Cardiac muscle cell (in vitro differentiated cells and primary cell): ENCODE data around the gene MOBP. TPM values are rescaled to one million over a fixed set of nuclear protein-coding genes. Genes with fewer than 3 reads are reported as not detected.

Experiments used
- DNase-seq, 2 donors: peaks; one replicate each; pipeline versions ENCODE4 v3.0.0 to v3.0.0-alpha.2; 2010 to 2017; ENCODE audit warnings: low read depth in 1 of 2, low spot score in 1 of 2
- H3K27ac ChIP-seq: fragments of 200-600 bp; sonication (generic); 2 replicates; pipeline ENCODE4 v1.5.1; 2016
- H3K27me3 ChIP-seq: fragments of 200-600 bp; sonication (generic); 2 replicates; pipeline ENCODE4 v1.6.0; 2016; ENCODE audit warnings: control low read depth
- H3K36me3 ChIP-seq: fragments of 200-600 bp; sonication (generic); 2 replicates; pipeline ENCODE4 v1.5.1; 2016; ENCODE audit warnings: control low read depth
- H3K4me1 ChIP-seq: fragments of 200-600 bp; sonication (generic); 2 replicates; pipeline ENCODE4 v1.8.1; 2017; ENCODE audit warnings: low read depth, mild to moderate bottlenecking, mixed run types
- H3K4me3 ChIP-seq: fragments of 200-600 bp; sonication (generic); 2 replicates; pipeline ENCODE4 v1.5.1; 2016; ENCODE audit warnings: mild to moderate bottlenecking
- H3K9me3 ChIP-seq: fragments of 200-600 bp; sonication (generic); 2 replicates; pipeline ENCODE4 v1.5.1; 2017; ENCODE audit warnings: low read depth, mild to moderate bottlenecking, control low read depth
- CTCF ChIP-seq: IDR thresholded peaks from 2 replicates; pipeline ENCODE4 v1.5.1; 2012; ENCODE audit warnings: low read depth, mild to moderate bottlenecking, low read length
- polyA plus RNA-seq: library from polyadenylated mRNA; unstranded; fragments of >200 nt; fragmentation: Nextera tagmentation; extraction: Ambion mirVana; gene quantifications from 2 replicates; pipeline ENCODE4 v1.2.1, GENCODE V29; 2016
- total RNA-seq: library from RNA; depleted of rRNA; stranded (reverse); fragments of >200 nt; gene quantifications from 2 replicates; pipeline ENCODE4 v1.2.3, GENCODE V29; 2016

Gene MOBP
- total and polyA plus RNA-seq, 2 experiments from 2014 or later: not detected

- Histone ChIP-seq H3K9me3 (no peaks in the 10 kb centered on the region), H3K36me3 (no peaks in the 10 kb centered on the region), H3K27ac (no peak overlapping the region)
These were observed 64.2 kb downstream of the MOBP start for GRCh38 chr3:39531665-39532064.

GRCh38 chr3:39532777-39533176 is 65.3 kb downstream of the MOBP start:
- no peaks in the 10 kb centered on the region for H3K9me3 ChIP-seq
- DNase-seq: no peak
- no peak for TF ChIP-seq CTCF
- no peaks in the 10 kb centered on the region for H3K36me3 ChIP-seq
- H3K4me3 ChIP-seq: no peak overlapping the region
- H3K27me3 ChIP-seq: no peaks in the 10 kb centered on the region
- H3K27ac ChIP-seq: no peak overlapping the region
- no peaks in the 10 kb centered on the region for H3K4me1 ChIP-seq

More at GRCh38 chr3:39531665-39532064, 64.2 kb downstream of the MOBP start:
- Histone ChIP-seq H3K27me3 (no peaks in the 10 kb centered on the region), H3K4me1 (no peaks in the 10 kb centered on the region), H3K4me3 (no peak overlapping the region)
- no peak for TF ChIP-seq CTCF
- DNase-seq: peak in 1 of 2 donors; percentile 92

- no peak for TF ChIP-seq CTCF
These were observed 65.7 kb downstream of the MOBP start for GRCh38 chr3:39533226-39533625.

GRCh38 chr3:39540162-39540921 is 72.9 kb downstream of the MOBP start:
- Histone ChIP-seq H3K9me3 (no peaks in the 10 kb centered on the region), H3K27ac (no peak overlapping the region), H3K4me1 (no peaks in the 10 kb centered on the region), H3K27me3 (no peaks in the 10 kb centered on the region), H3K4me3 (no peak overlapping the region), H3K36me3 (no peaks in the 10 kb centered on the region)
- DNase-seq: no peak
- no peak for TF ChIP-seq CTCF

More at GRCh38 chr3:39533226-39533625, 65.7 kb downstream of the MOBP start:
- no peak for DNase-seq
- H3K36me3 ChIP-seq: no peaks in the 10 kb centered on the region
- H3K4me3 ChIP-seq: no peak overlapping the region
- no peaks in the 10 kb centered on the region for H3K4me1 ChIP-seq
- no peaks in the 10 kb centered on the region for H3K9me3 ChIP-seq
- H3K27me3 ChIP-seq: no peaks in the 10 kb centered on the region
- H3K27ac ChIP-seq: no peak overlapping the region

GRCh38 chr3:39541442-39541841 is 74.0 kb downstream of the MOBP start:
- Histone ChIP-seq H3K9me3 (no peaks in the 10 kb centered on the region), H3K36me3 (no peaks in the 10 kb centered on the region), H3K27ac (no peak overlapping the region), H3K27me3 (no peaks in the 10 kb centered on the region), H3K4me3 (no peak overlapping the region), H3K4me1 (no peaks in the 10 kb centered on the region)
- TF ChIP-seq CTCF: no peak
- no peak for DNase-seq
